HG03135 (cell line): Measurements from ENCODE around the gene EML1.

Experiments
- ATAC-seq: cut with Tn5 transposase; IDR thresholded peaks from one replicate; pipeline ENCODE4 v1.9.1; 2021; ENCODE audit warnings: mild to moderate bottlenecking, moderate library complexity; ENCODE audit not compliant: unreplicated experiment

The EML1 gene

GRCh38 chr14:99889268-99889667 lies 96.1 kb downstream of the EML1 start:
- no peak for ATAC-seq

GRCh38 chr14:99891266-99891665 lies 98.1 kb downstream of the EML1 start:
- no peak for ATAC-seq

- no peak for ATAC-seq
Measured at GRCh38 chr14:99891900-99892299, 98.7 kb downstream of the EML1 start.

GRCh38 chr14:99892406-99892805 lies 99.2 kb downstream of the EML1 start:
- ATAC-seq = no peak

GRCh38 chr14:99896361-99896760 lies 103.1 kb downstream of the EML1 start:
- no peak for ATAC-seq

- ATAC-seq = no peak
Measured at GRCh38 chr14:99899578-99900178, 106.5 kb downstream of the EML1 start.

- ATAC-seq = no peak
Measured at GRCh38 chr14:99902925-99903324, 109.7 kb downstream of the EML1 start.

- ATAC-seq = no peak
Measured at GRCh38 chr14:99904506-99904905, 111.3 kb downstream of the EML1 start.

GRCh38 chr14:99905121-99905520 lies 111.9 kb downstream of the EML1 start:
- ATAC-seq = no peak

GRCh38 chr14:99907761-99908652 lies 114.8 kb downstream of the EML1 start:
- no peak for ATAC-seq

GRCh38 chr14:99908653-99909250 lies 115.5 kb downstream of the EML1 start:
- ATAC-seq = no peak

- ATAC-seq = no peak
Measured at GRCh38 chr14:99909513-99910064, 116.4 kb downstream of the EML1 start.

- ATAC-seq = no peak
Measured at GRCh38 chr14:99910337-99911309, 117.4 kb downstream of the EML1 start.

- no peak for ATAC-seq
Measured at GRCh38 chr14:99915305-99916090, 122.3 kb downstream of the EML1 start.

GRCh38 chr14:99916091-99916383 lies 122.8 kb downstream of the EML1 start:
- no peak for ATAC-seq

GRCh38 chr14:99918781-99919180 lies 125.6 kb downstream of the EML1 start:
- ATAC-seq = no peak

GRCh38 chr14:99921425-99921824 lies 128.2 kb downstream of the EML1 start:
- ATAC-seq = no peak

- no peak for ATAC-seq
Measured at GRCh38 chr14:99924379-99924778, 131.2 kb downstream of the EML1 start.

- ATAC-seq = no peak
Measured at GRCh38 chr14:99925471-99925870, 132.3 kb downstream of the EML1 start.

- no peak for ATAC-seq
Measured at GRCh38 chr14:99928963-99929362, 135.8 kb downstream of the EML1 start.
